22Rv1 (cell line): ENCODE data around the gene ZNF263.

Source experiments
- CTCF ChIP-seq: fragments of 450-650 bp; IDR thresholded peaks from 2 replicates; pipeline ENCODE4 v1.5.1; 2017; ENCODE audit warnings: mild to moderate bottlenecking
- ZFX ChIP-seq: fragments of 450-650 bp; IDR thresholded peaks from 2 replicates; pipeline ENCODE4 v1.6.1; 2017; ENCODE audit warnings: antibody characterized with exemption, borderline replicate concordance

GRCh38 chr16:3321816-3322215, 38.5 kb downstream of the ZNF263 start:
- TF ChIP-seq CTCF (no peak), ZFX (no peak)
